IMR-90 (cell line): ENCODE data around the gene MEIS1. TPM values are rescaled to one million over a fixed set of nuclear protein-coding genes. Genes with fewer than 3 reads are reported as not detected.

Experiments
- ATAC-seq: fragments of 200-7000 bp; cut with Tn5 transposase; 2 replicates; pipeline ENCODE4 v1.9.1; 2020; ENCODE audit warnings: low read depth, mild to moderate bottlenecking, moderate library complexity
- BruUV-seq: library from RNA; stranded (reverse); fragments of 400-500 nt; replicated peaks from 2 replicates; lab custom pipeline; 2021; lab: Mats Ljungman, UMichigan
- CTCF ChIA-PET: fragments of 300-600 bp; formaldehyde crosslinking; extraction: SDS; loops from one replicate; lab custom pipeline; 2021; ENCODE audit warnings: antibody characterized with exemption; lab: Yijun Ruan, JAX
- POLR2A ChIA-PET: fragments of 300-600 bp; sonication (Branson Sonifier 250); formaldehyde crosslinking; loops from one replicate; lab custom pipeline; 2022; ENCODE audit warnings: antibody characterized with exemption; ENCODE audit not compliant: unreplicated experiment; lab: Charles Lee
- DNase-seq: peaks from one replicate; pipeline ENCODE4 v3.0.0; 2013
- H2AFZ ChIP-seq: replicated peaks from 2 replicates; pipeline ENCODE3; 2013; ENCODE audit warnings: low read length, mild to moderate bottlenecking; ENCODE audit not compliant: poor library complexity
- H2AK5ac ChIP-seq: 2 replicates; pipeline ENCODE4 v1.6.1; 2013; ENCODE audit warnings: low read depth, low read length, inconsistent platforms
- H2AK9ac ChIP-seq: replicated peaks from 2 replicates; pipeline ENCODE3; 2013; ENCODE audit warnings: mild to moderate bottlenecking, low read depth, low read length, moderate library complexity; ENCODE audit not compliant: poor library complexity
- H2BK120ac ChIP-seq: 2 replicates; pipeline ENCODE4 v1.6.1; 2013; ENCODE audit warnings: low read depth, low read length, inconsistent platforms
- H2BK15ac ChIP-seq: 3 replicates; pipeline ENCODE4 v1.6.1; 2013; ENCODE audit warnings: low read depth, low read length, inconsistent platforms
- H2BK20ac ChIP-seq: 2 replicates; pipeline ENCODE4 v1.6.1; 2013; ENCODE audit warnings: low read depth, mild to moderate bottlenecking, inconsistent platforms, low read length, moderate library complexity
- H2BK5ac ChIP-seq: 2 replicates; pipeline ENCODE4 v1.6.1; 2013; ENCODE audit warnings: mild to moderate bottlenecking, low read depth, low read length, inconsistent platforms; ENCODE audit not compliant: poor library complexity, severe bottlenecking
- H3K14ac ChIP-seq: replicated peaks from 2 replicates; pipeline ENCODE4 v1.6.1; 2013; ENCODE audit warnings: low read depth, low read length, inconsistent platforms
- H3K18ac ChIP-seq: 2 replicates; pipeline ENCODE4 v1.6.1; 2013; ENCODE audit warnings: low read depth, low read length, control low read depth
- H3K23ac ChIP-seq: 2 replicates; pipeline ENCODE4 v1.6.1; 2013; ENCODE audit warnings: low read depth, low read length, inconsistent platforms
- H3K27ac ChIP-seq: 2 replicates; pipeline ENCODE4 v1.5.1; 2013; ENCODE audit warnings: mild to moderate bottlenecking, control low read depth, low read length; ENCODE audit not compliant: insufficient read depth
- H3K27me3 ChIP-seq: 2 replicates; pipeline ENCODE4 v1.6.1; 2013; ENCODE audit warnings: low read length; ENCODE audit not compliant: control insufficient read depth, insufficient read depth
- H3K36me3 ChIP-seq: 2 replicates; pipeline ENCODE4 v1.6.1; 2013; ENCODE audit warnings: low read length, mixed read lengths; ENCODE audit not compliant: control insufficient read depth, insufficient read depth
- H3K4ac ChIP-seq: 2 replicates; pipeline ENCODE4 v1.6.1; 2013; ENCODE audit warnings: low read depth, low read length, inconsistent platforms
- H3K4me1 ChIP-seq: 2 replicates; pipeline ENCODE4 v1.6.1; 2013; ENCODE audit warnings: low read length, mixed read lengths; ENCODE audit not compliant: control insufficient read depth, insufficient read depth
- H3K4me2 ChIP-seq: 2 replicates; pipeline ENCODE4 v1.6.1; 2013; ENCODE audit warnings: low read depth, mild to moderate bottlenecking, control low read depth, low read length, moderate library complexity
- H3K4me3 ChIP-seq: 2 replicates; pipeline ENCODE4 v1.5.1; 2013; ENCODE audit warnings: low read depth, mild to moderate bottlenecking, control low read depth, low read length, moderate library complexity; ENCODE audit not compliant: insufficient read depth
- H3K56ac ChIP-seq: 2 replicates; pipeline ENCODE4 v1.6.1; 2013; ENCODE audit warnings: low read length, inconsistent platforms; ENCODE audit not compliant: insufficient read depth; ENCODE audit errors: extremely low read depth
- H3K79me1 ChIP-seq, 2 experiments: 2 replicates each; pipeline ENCODE4 v1.6.1; 2013; ENCODE audit warnings: low read length in 2 of 2, inconsistent platforms in 1 of 2, low read depth in 1 of 2
- H3K9ac ChIP-seq: 2 replicates; pipeline ENCODE4 v1.6.1; 2013; ENCODE audit warnings: low read depth, low read length, control low read depth
- H3K9me1 ChIP-seq: 2 replicates; pipeline ENCODE4 v1.6.1; 2013; ENCODE audit warnings: low read length, inconsistent platforms; ENCODE audit not compliant: insufficient read depth
- H3K9me3 ChIP-seq: 2 replicates; pipeline ENCODE4 v1.6.1; 2013; ENCODE audit warnings: low read length; ENCODE audit not compliant: control insufficient read depth, insufficient read depth
- H4K20me1 ChIP-seq: 2 replicates; pipeline ENCODE4 v1.6.1; 2013; ENCODE audit warnings: low read length, inconsistent platforms; ENCODE audit not compliant: insufficient read depth
- H4K5ac ChIP-seq: 2 replicates; pipeline ENCODE4 v1.6.1; 2013; ENCODE audit warnings: mild to moderate bottlenecking, low read depth, low read length, control low read depth
- H4K8ac ChIP-seq, 2 experiments: 2 replicates each; pipeline ENCODE4 v1.6.1; 2013; ENCODE audit warnings: low read depth in 2 of 2, low read length in 2 of 2, control low read depth in 1 of 2, inconsistent platforms in 1 of 2
- H4K91ac ChIP-seq: 2 replicates; pipeline ENCODE4 v1.6.1; 2013; ENCODE audit warnings: low read depth, low read length, inconsistent platforms; ENCODE audit not compliant: insufficient read depth
- CEBPB ChIP-seq: IDR thresholded peaks from 2 replicates; pipeline ENCODE4 v1.6.1; 2012; ENCODE audit warnings: low read depth, low read length, improper control_type of control experiment
- ELK1 ChIP-seq: fragments of 150-350 bp; IDR thresholded peaks from 2 replicates; pipeline ENCODE4 v1.6.1; 2016; ENCODE audit warnings: low read depth, mild to moderate bottlenecking, low read length, moderate library complexity, borderline replicate concordance
- RAD21 ChIP-seq: IDR thresholded peaks from 2 replicates; pipeline ENCODE4 v1.6.1; 2012; ENCODE audit warnings: low read length, improper control_type of control experiment
- SMC3 ChIP-seq: fragments of 150-350 bp; IDR thresholded peaks from 2 replicates; pipeline ENCODE4 v1.6.1; 2016; ENCODE audit warnings: low read depth, mild to moderate bottlenecking, antibody characterized with exemption, low read length, moderate library complexity
- WGBS, 2 experiments: methylation state at CpG; one replicate each; pipeline versions ENCODE4 v1.1.5 to v1.1.7; 2013; ENCODE audit warnings: missing lambda C conversion rate in 2 of 2; ENCODE audit not compliant: insufficient read length in 1 of 2; ENCODE audit errors: extremely low coverage in 2 of 2; 5-methylcytosine and 5-hydroxymethylcytosine counted together
- dilution Hi-C: fragments of 300-500 bp; cut with HindIII; formaldehyde crosslinking; loops from one replicate; pipeline ENCODE4 v1.14.3; 2018; ENCODE audit warnings: low sequenced_read_pairs; ENCODE audit not compliant: unreplicated experiment
- in situ Hi-C: fragments of 300-500 bp; cut with MboI; formaldehyde crosslinking; loops from 3 replicates; pipeline ENCODE4 v1.14.3; 2019; ENCODE audit warnings: low sequenced_read_pairs, inconsistent platforms, mixed read lengths
- intact Hi-C: fragments of 100-400 bp; cut with micrococcal nuclease; formaldehyde crosslinking; loops from 2 replicates; pipeline ENCODE4 v1.10.0; 2022
- polyA plus RNA-seq, 3 experiments: library from polyadenylated mRNA; depleted of rRNA; stranded (reverse); fragments of >200 nt; gene quantifications; 2 replicates each; pipeline ENCODE4 v1.2.3, GENCODE V29; 2012; ENCODE audit warnings: low replicate concordance in 1 of 3
- total RNA-seq: library from RNA; depleted of rRNA; stranded (reverse); fragments of >200 nt; gene quantifications from 2 replicates; pipeline ENCODE4 v1.2.3, GENCODE V29; 2012

The MEIS1 gene
- total and polyA plus RNA-seq, 2 of the 4 experiments (the other 2 are of a cell fraction): 54.4 to 157 TPM

- Histone ChIP-seq H3K56ac (no peak overlapping the region), H3K36me3 (no peaks in the 10 kb centered on the region), H3K4me1 (peaks cover 5% of the 10 kb centered on the region; the same call in 1 of the 2 replicates), H3K79me1 (peaks cover 5 to 20% of the 10 kb centered on the region in 2 experiments; a peak in 1 of 4 replicates), H2BK5ac (peak overlapping the region; percentile 74), H3K14ac (peak overlapping the region; percentile 65), H3K4me2 (peak overlapping the region; percentile 90), H4K8ac (peak overlapping the region; percentile 68 to 77), H2BK120ac (peak overlapping the region; percentile 74), H3K9ac (peak overlapping the region; percentile 83), H4K20me1 (peaks cover 6% of the 10 kb centered on the region; the same call in 1 of the 2 replicates), H2AK9ac (peak overlapping the region; percentile 18), H3K27ac (peak overlapping the region; percentile 97), H4K91ac (peak overlapping the region; percentile 74), H2BK20ac (peak overlapping the region; percentile 21), H3K27me3 (no peaks in the 10 kb centered on the region), H3K23ac (peak overlapping the region; percentile 63), H2AK5ac (peak overlapping the region; percentile 16; the same call in 1 of the 2 replicates), H2AFZ (peak overlapping the region; percentile 90), H4K5ac (peak overlapping the region; percentile 87), H3K4ac (peak overlapping the region; percentile 72), H3K9me1 (no peaks in the 10 kb centered on the region), H2BK15ac (peak overlapping the region; percentile 55; the same call in 2 of the 3 replicates), H3K9me3 (no peaks in the 10 kb centered on the region), H3K4me3 (peak overlapping the region; percentile 99), H3K18ac (peak overlapping the region; percentile 80)
- in situ Hi-C loops (loop anchor here (5.0 to 25.0 kb wide), 5 partner anchors 413 to 1605 kb away; no protein-coding TSS in a partner anchor), dilution Hi-C loops (loop anchor here (25.0 kb wide), 1 partner anchor 780 kb away; no protein-coding TSS in a partner anchor), intact Hi-C loops (loop anchor here (5.0 kb wide), 1 partner anchor 890 kb away; no protein-coding TSS in a partner anchor)
- ATAC-seq: no peak
- POLR2A ChIA-PET: interaction anchor here (0.6 kb wide), 2 partner anchors 13 to 1225 kb away, joined by 4 to 5 read pairs; no protein-coding TSS in a partner anchor
- CTCF ChIA-PET: no interaction called here
- WGBS, 2 experiments: 12% methylated on average over 13 of the region's 39 CpGs; no CpG with 5 or more reads in 1 of the 2 experiments
- DNase-seq: no peak
- BruUV-seq: no TSS peak
- TF ChIP-seq CEBPB (peak; percentile 94), ELK1 (no peak), SMC3 (no peak), RAD21 (no peak)
Observed at GRCh38 chr2:66431846-66432587, 2.9 kb upstream of the MEIS1 start.
